Peyer's patch (tissue), 4 donors: ENCODE data around the gene JADE3.

ENCODE experiments used
- CTCF ChIP-seq, 6 experiments: fragments of 450-650 bp in 4 of 6; fragments of 200-600 bp in 2 of 6; sonication (generic) in 1 of 6; IDR thresholded peaks; one replicate each; pipeline ENCODE4 v1.5.1; 2017 to 2019; ENCODE audit warnings: antibody characterized with exemption in 6 of 6, mild to moderate bottlenecking in 3 of 6, moderate library complexity in 1 of 6
- POLR2A ChIP-seq, 2 donors: fragments of 450-650 bp; IDR thresholded peaks; one replicate each; pipeline ENCODE4 v1.5.1; 2017; ENCODE audit warnings: antibody characterized with exemption in 2 of 2, mild to moderate bottlenecking in 2 of 2, moderate library complexity in 2 of 2

GRCh38 chrX:46961097-46961496 lies 48.9 kb downstream of the JADE3 start:
- no peak for TF ChIP-seq CTCF (IDR thresholded peaks at IDR 0.05)
- no peak for TF ChIP-seq POLR2A (IDR thresholded peaks at IDR 0.05)
